ENCODE results near the gene CRYBB1. TPM values are rescaled to one million over a fixed set of nuclear protein-coding genes. Genes with fewer than 3 reads are reported as not detected.

The CRYBB1 gene
- total and polyA plus RNA-seq, 2 of the 13 experiments (the other 11 are each of a cell fraction or from before 2014, with no cell fraction given): not detected

- no peak for TF ChIP-seq ZBTB44 (CRISPR knock-in tag; IDR thresholded peaks at IDR 0.05)
- no peak for TF ChIP-seq ZNF549 (CRISPR knock-in tag; IDR thresholded peaks at IDR 0.05)
- TF ChIP-seq ZSCAN22 (CRISPR knock-in tag; IDR thresholded peaks at IDR 0.05): no peak
- no peak for TF ChIP-seq MBD4 (IDR thresholded peaks at IDR 0.05; ENCODE audit: borderline replicate concordance, low read length)
Observed at GRCh38 chr22:26636296-26636695, 18.5 kb upstream of the CRYBB1 start (continued).

GRCh38 chr22:26635117-26635516, 17.3 kb upstream of the CRYBB1 start:
- no peak overlapping the region for H3K4me2 ChIP-seq (ENCODE audit: low read depth, low read length)
- no peak overlapping the region for H3K9ac ChIP-seq (ENCODE audit: insufficient read depth, low read depth, low read length)
- no peak overlapping the region for H2AFZ ChIP-seq (ENCODE audit: low read length)
- ChIA-PET POLR2A (no interaction called here), CTCF (ENCODE audit: low intra/inter-chr PET ratio, low total read pairs) (no interaction called here)
- no peaks in the 10 kb centered on the region for H4K20me1 ChIP-seq (ENCODE audit: insufficient read depth, low read length)
- 8% methylated on average over 2 of the region's 2 CpGs for WGBS (ENCODE audit: low lambda C conversion rate)
- H3K27ac ChIP-seq (ENCODE audit: extremely low read length, insufficient read depth, low read length): no peak overlapping the region
- H3K4me3 ChIP-seq (replicated peaks in 1 of 3; ENCODE audit: insufficient read depth in 1 of 3, low read depth in 2 of 3, low read length in 3 of 3): no peak overlapping the region
- H3K36me3 ChIP-seq (replicated peaks in 1 of 2; ENCODE audit: control insufficient read depth in 1 of 2, insufficient read depth in 2 of 2, low read length in 2 of 2): no peaks in the 10 kb centered on the region
- in situ Hi-C loops (cut with HindIII; ENCODE audit: extremely low pct_ligation_motif_present, low pct_unique_long_range_greater_than_20kb): no loop called here
- ATAC-seq (no peak), FAIRE-seq (no peak), DNase-seq (ENCODE audit: low spot score) (no peak)
- intact Hi-C loops (cut with micrococcal nuclease; ENCODE audit: unreplicated experiment): no loop called here
- H3K9me3 ChIP-seq (ENCODE audit: low read length): no peaks in the 10 kb centered on the region
- BruUV-seq (replicated peaks): no TSS peak
- peaks cover 1 to 21% of the 10 kb centered on the region in 2 experiments; a peak in 1 of 5 replicates for H3K27me3 ChIP-seq (ENCODE audit: control insufficient read depth in 1 of 2, insufficient read depth in 2 of 2, low read length in 2 of 2)
- H3K4me1 ChIP-seq (ENCODE audit: insufficient read depth, low read length): no peaks in the 10 kb centered on the region
- no peaks in the 10 kb centered on the region for H3K79me2 ChIP-seq (ENCODE audit: insufficient read depth, low read length)
- TF ChIP-seq ZNF776 (CRISPR knock-in tag; IDR thresholded peaks at IDR 0.05): no peak
- TF ChIP-seq ZNF383 (CRISPR knock-in tag; IDR thresholded peaks at IDR 0.05; ENCODE audit: borderline replicate concordance): no peak
- no peak for TF ChIP-seq CCAR2 (optimal IDR thresholded peaks at IDR 0.05; ENCODE audit: low read depth, low read length)
- TF ChIP-seq ZNF362 (CRISPR knock-in tag; IDR thresholded peaks at IDR 0.05; ENCODE audit: borderline replicate concordance): no peak
- no peak for TF ChIP-seq ELK4 (CRISPR knock-in tag; IDR thresholded peaks at IDR 0.05; ENCODE audit: borderline replicate concordance)
- TF ChIP-seq BHLHE40 (IDR thresholded peaks at IDR 0.05; ENCODE audit: low read length): no peak
- TF ChIP-seq GMEB1 (CRISPR knock-in tag; IDR thresholded peaks at IDR 0.05; ENCODE audit: borderline replicate concordance): no peak
- TF ChIP-seq ZNF280B (CRISPR knock-in tag; IDR thresholded peaks at IDR 0.05; ENCODE audit: borderline replicate concordance): no peak
- TF ChIP-seq FOXO4 (CRISPR knock-in tag; conservative IDR thresholded peaks at IDR 0.05): no peak
- TF ChIP-seq ZFP82 (CRISPR knock-in tag; IDR thresholded peaks at IDR 0.05; ENCODE audit: borderline replicate concordance): no peak
